ENCODE data around the gene MTCP1. TPM values are rescaled to one million over a fixed set of nuclear protein-coding genes. Genes with fewer than 3 reads are reported as not detected.
A peak's percentile ranks its signal among the peaks of the same experiment; 100 is the strongest.

Gene MTCP1
- total and polyA plus RNA-seq, 9 of the 15 experiments (the other 6 are each of a cell fraction or from before 2014, with no cell fraction given), result 12.7 to 28.0 (median 22.9) TPM

GRCh38 chrX:155023907-155024833 lies 46.8 kb downstream of the MTCP1 start (continued):
- TF ChIP-seq ETS1 (conservative IDR thresholded peaks at IDR 0.05; ENCODE audit: control insufficient read depth, low read depth, low read length) (no peak), SRF (CRISPR knock-in tag; IDR thresholded peaks at IDR 0.05) (no peak), GABPB1 (CRISPR knock-in tag; IDR thresholded peaks at IDR 0.05) (no peak), ZC3H11A (IDR thresholded peaks at IDR 0.05; ENCODE audit: low read depth, low read length) (no peak), RB1 (IDR thresholded peaks at IDR 0.05; ENCODE audit: low read depth) (no peak), CTBP1 (IDR thresholded peaks at IDR 0.05; ENCODE audit: borderline replicate concordance) (0 out of 2 replicates have a peak, but pooled peaks have one; percentile 12), NR3C1 (CRISPR knock-in tag; IDR thresholded peaks at IDR 0.05) (no peak), BRF2 (IDR thresholded peaks at IDR 0.05; ENCODE audit: borderline replicate concordance, insufficient read depth, insufficient read length) (no peak), SMARCE1 (IDR thresholded peaks at IDR 0.05) (peak; percentile 59; the same call in 1 of the 2 replicates), THRA (IDR thresholded peaks at IDR 0.05) (no peak), PHF21A (IDR thresholded peaks at IDR 0.05; ENCODE audit: borderline replicate concordance, low read depth) (no peak), ZNF695 (CRISPR knock-in tag; IDR thresholded peaks at IDR 0.05) (no peak), TOE1 (IDR thresholded peaks at IDR 0.05; ENCODE audit: borderline replicate concordance) (no peak), TOE1 (CRISPR knock-in tag; IDR thresholded peaks at IDR 0.05; ENCODE audit: borderline replicate concordance, low read depth) (no peak), GTF2F1 (IDR thresholded peaks at IDR 0.05; ENCODE audit: low read depth, low read length) (no peak), SAP30 (IDR thresholded peaks at IDR 0.05; ENCODE audit: borderline replicate concordance, insufficient read depth, low read depth, low read length, poor library complexity, severe bottlenecking) (no peak), RBM14 (IDR thresholded peaks at IDR 0.05; ENCODE audit: borderline replicate concordance, insufficient read depth, low read depth, low read length) (no peak), TARDBP (IDR thresholded peaks at IDR 0.05) (no peak), XRCC3 (IDR thresholded peaks at IDR 0.05) (no peak)
- TF ChIP-seq, protein P1, sequence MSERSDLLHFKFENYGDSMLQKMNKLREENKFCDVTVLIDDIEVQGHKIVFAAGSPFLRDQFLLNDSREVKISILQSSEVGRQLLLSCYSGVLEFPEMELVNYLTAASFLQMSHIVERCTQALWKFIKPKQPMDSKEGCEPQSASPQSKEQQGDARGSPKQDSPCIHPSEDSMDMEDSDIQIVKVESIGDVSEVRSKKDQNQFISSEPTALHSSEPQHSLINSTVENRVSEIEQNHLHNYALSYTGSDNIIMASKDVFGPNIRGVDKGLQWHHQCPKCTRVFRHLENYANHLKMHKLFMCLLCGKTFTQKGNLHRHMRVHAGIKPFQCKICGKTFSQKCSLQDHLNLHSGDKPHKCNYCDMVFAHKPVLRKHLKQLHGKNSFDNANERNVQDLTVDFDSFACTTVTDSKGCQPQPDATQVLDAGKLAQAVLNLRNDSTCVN (CRISPR knock-in tag; IDR thresholded peaks at IDR 0.05), result no peak
